ENCODE data around the gene MAGI2.
A peak's percentile ranks its signal among the peaks of the same experiment; 100 is the strongest.
"Not testable (repeated sequence)": the region's sequence is repeated elsewhere in the genome, so short reads cannot be mapped to it uniquely, and the experiment has no call there.

The MAGI2 gene

DNA sequence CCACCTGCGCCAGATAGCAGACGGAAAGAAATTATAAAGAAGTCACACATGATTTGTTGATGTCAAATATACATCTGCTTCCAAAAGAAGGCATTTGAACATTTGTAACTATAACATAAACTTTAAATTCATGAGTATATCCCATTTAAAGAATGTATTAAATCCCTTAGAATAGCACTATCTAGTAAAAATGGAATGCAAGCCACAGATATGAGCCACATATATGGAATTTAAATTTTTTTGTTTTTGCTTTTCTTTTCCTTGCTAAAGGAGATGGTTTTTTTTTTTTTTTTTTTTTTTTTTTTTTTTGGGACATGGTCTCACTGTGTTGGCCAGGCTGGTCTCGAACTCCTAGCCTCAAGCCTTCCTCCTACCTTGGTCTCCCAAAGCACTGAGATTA lies 924.1 kb downstream of the MAGI2 start:
- DNase-seq (ENCODE audit: low read depth) = peak; percentile 13
- TF ChIP-seq, protein P1, sequence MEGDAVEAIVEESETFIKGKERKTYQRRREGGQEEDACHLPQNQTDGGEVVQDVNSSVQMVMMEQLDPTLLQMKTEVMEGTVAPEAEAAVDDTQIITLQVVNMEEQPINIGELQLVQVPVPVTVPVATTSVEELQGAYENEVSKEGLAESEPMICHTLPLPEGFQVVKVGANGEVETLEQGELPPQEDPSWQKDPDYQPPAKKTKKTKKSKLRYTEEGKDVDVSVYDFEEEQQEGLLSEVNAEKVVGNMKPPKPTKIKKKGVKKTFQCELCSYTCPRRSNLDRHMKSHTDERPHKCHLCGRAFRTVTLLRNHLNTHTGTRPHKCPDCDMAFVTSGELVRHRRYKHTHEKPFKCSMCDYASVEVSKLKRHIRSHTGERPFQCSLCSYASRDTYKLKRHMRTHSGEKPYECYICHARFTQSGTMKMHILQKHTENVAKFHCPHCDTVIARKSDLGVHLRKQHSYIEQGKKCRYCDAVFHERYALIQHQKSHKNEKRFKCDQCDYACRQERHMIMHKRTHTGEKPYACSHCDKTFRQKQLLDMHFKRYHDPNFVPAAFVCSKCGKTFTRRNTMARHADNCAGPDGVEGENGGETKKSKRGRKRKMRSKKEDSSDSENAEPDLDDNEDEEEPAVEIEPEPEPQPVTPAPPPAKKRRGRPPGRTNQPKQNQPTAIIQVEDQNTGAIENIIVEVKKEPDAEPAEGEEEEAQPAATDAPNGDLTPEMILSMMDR (conservative IDR thresholded peaks at IDR 0.05; ENCODE audit: low read length) = no peak
- no peak overlapping the region for H3K4me3 ChIP-seq (ENCODE audit: low read length)

DNA sequence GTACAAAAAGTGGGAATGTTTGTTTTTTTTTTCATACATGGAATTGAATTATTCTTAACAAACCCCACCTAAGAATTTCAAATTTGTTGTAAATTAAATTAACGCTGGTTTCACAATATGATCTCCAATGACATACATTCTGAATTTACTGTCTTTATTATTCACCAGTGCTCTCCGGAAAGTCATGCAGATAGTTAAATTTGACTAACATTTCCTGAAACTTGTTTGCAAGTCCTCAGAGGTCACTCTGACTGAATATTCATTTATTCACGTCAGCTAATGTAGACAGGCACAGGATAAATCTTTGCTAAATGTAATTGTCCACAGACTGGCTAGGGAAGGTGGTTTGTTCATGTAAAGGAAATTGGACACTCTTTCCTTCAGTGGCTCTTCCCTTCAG lies 924.5 kb downstream of the MAGI2 start:
- TF ChIP-seq, protein P1 (conservative IDR thresholded peaks at IDR 0.05; ENCODE audit: low read length) = no peak
- DNase-seq (ENCODE audit: low read depth) = no peak
- H3K4me3 ChIP-seq (ENCODE audit: low read length) = no peak overlapping the region

DNA sequence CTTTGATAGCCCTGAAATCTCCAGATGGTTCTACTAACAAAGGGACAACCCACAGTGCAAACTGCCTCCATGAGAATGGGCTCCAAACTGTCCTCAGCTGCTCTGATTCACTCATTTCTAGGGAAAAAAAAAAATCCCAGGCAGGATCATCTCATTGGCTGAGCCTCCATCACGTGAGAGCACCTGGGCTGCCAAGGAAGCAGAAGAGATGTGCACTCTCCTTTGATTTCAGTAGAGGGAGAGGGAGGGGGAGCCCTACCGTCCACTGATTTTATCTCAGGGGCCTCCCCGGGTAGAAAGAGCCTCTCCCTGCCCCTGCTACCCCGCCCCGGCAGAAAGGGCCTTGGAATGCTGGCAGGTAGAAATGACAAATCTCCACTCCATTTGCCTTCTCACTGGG lies 929.5 kb downstream of the MAGI2 start:
- H3K4me3 ChIP-seq (ENCODE audit: low read length) = no peak overlapping the region
- no peak for DNase-seq (ENCODE audit: low read depth)
- TF ChIP-seq, protein P1 (conservative IDR thresholded peaks at IDR 0.05; ENCODE audit: low read length) = no peak

DNA sequence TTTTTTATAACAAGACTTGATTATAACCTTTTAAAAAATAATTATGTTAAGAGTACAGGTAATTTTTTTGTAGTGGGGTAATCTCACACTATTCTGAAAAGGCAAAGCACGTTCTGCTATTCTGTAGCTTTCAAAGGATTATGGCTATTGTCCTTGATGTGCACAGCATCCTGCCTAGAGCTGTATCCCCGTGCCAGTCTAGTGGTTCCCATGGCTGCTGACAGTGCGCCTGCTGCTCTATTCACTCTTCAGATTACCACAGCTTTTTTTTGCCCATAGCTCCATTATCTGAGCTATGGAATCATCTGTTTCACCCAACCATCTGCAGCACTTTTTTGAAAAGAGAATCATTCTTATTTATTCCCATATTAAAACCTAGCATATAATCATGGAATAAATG lies 931.5 kb downstream of the MAGI2 start:
- DNase-seq (ENCODE audit: low read depth) = no peak
- H3K4me3 ChIP-seq (ENCODE audit: low read length) = no peak overlapping the region
- TF ChIP-seq, protein P1 (conservative IDR thresholded peaks at IDR 0.05; ENCODE audit: low read length) = no peak

DNA sequence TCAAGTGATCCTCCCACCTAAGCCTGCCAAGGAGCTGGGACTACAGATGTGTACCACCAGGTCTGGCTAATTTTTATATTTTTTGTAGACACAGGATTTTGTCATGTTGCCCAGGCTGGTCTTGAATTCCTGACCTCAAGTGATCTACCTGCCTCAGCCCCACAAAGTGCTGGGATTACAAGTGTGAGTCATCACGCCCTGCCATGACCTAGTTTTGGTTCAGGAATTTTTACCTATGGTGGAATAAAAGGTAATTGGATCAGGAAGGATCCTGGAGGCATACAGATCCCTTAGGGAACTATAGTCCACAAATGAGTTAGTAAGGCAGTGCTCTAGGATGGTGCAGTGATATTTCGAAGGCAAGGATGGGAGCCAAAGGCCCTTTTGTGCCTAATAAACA lies 937.0 kb downstream of the MAGI2 start:
- no peak overlapping the region for H3K4me3 ChIP-seq (ENCODE audit: low read length)
- TF ChIP-seq, protein P1 (conservative IDR thresholded peaks at IDR 0.05; ENCODE audit: low read length) = no peak
- DNase-seq (ENCODE audit: low read depth) = no peak

DNA sequence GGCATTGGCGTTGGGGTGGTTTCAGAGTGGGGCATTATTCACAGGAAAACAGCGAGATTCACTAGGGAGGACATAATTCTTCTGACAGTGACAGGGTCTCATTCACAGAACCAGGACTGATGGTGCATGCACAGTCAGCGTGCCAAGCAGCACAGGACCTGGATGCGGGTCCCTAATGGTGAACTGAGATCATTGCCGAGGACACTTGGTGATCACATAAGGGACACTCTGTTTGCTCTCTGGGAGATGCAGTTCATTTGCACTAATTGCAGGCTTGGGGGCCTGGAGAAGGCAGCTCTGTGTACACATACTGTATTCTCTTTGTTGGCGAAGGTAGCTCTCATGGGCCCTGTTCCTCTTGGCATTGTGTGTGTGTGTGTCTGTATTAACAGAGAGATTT lies 938.8 kb downstream of the MAGI2 start:
- no peak overlapping the region for H3K4me3 ChIP-seq (ENCODE audit: low read length)
- DNase-seq (ENCODE audit: low read depth) = no peak
- TF ChIP-seq, protein P1 (conservative IDR thresholded peaks at IDR 0.05; ENCODE audit: low read length) = no peak

DNA sequence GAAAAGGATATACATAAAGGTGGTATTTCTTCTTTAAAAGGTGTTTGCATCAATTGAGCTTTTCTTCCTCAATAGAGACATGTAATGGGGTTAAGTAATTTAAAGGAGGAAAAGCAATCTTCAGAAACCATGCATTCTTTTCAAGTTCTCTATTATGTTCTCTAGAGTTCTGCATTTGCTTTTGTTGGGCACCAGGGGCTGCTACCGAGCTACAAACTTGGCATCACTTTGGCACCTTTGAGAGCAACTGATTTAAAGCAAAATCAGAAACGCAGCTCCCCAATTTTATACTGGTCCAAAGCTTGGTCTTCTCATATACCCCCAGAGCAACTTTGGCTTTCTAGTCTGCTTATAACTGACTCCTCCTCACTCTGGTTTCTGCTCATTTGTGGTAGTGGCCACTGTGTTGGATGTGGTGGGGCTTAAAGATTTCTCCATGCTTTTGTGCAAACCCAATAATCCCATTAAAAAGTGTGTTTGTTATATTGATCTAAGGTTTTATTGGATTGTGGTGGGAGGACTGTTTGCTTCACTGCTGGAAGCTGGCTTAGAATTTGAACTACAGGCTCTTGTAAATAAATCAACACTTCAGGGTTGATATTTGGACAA lies 942.8 kb downstream of the MAGI2 start:
- TF ChIP-seq, protein P1 (conservative IDR thresholded peaks at IDR 0.05; ENCODE audit: low read length) = peak; percentile 95
- H3K4me3 ChIP-seq (ENCODE audit: low read length) = no peak overlapping the region
- DNase-seq (ENCODE audit: low read depth) = peak; percentile 65

DNA sequence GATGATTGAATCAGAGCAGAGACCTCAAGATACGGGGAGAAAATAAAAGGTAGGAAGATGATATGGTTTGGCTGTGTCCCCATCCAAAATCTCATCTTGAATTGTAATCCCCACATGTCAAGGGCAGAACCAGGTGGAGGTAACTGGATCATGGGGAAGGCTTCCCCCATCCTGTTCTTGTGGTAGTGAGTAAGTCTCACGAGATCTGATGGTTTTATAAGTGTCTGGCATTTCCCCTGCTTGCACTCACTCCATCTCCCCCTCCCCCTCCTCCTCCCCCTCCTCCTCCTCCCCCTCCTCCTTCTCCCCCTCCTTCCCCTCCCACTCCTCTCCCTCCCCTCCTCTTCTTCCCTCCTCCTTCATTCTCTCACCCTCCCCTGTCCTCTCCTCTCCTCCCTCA lies 950.2 kb downstream of the MAGI2 start:
- H3K4me3 ChIP-seq (ENCODE audit: low read length) = not testable (repeated sequence)

More for the DNA sequence above, 950.2 kb downstream of the MAGI2 start:
- not testable (repeated sequence) for DNase-seq (ENCODE audit: low read depth)
